ENCODE results near the gene ZBTB46.
"Not testable (repeated sequence)": the region's sequence is repeated elsewhere in the genome, so short reads cannot be mapped to it uniquely, and the experiment has no call there.

Gene ZBTB46

DNA sequence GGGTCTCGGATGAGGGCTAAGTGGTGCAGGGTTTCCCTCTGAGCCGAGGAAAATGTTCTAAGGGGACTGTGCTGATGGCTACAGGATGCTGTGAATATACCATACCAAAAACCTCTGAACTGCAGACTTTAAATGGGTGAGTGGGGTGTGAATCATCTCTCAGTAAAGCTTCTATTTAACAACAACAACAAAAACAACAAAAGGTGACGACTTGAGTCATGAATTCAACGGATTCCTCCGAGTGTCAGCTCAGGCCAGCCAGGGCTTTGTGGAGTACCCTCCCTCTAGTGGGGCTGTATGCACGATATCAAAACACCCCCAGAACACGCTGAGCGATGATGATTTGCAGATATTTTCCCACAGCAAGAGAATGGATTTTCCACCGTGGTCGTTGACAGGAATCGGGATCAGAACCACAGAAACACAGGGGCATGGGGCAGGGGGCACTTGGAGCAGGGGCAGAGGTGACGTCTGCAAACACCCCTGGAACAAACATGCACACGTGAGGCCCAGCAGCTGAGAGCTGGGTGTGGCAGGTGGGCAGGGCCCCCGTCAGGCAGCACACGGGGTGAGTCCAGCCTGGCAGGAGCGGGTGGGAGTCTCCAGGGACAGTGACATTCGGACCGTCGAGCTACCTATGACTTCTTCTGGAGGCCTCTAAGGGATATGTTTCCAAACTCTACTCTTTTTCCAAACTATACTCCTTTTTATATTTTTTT is 52.9 kb downstream of the ZBTB46 start:
- DNase-seq (ENCODE audit: extremely low read depth, low read depth), result no peak
- TF ChIP-seq, protein P1, sequence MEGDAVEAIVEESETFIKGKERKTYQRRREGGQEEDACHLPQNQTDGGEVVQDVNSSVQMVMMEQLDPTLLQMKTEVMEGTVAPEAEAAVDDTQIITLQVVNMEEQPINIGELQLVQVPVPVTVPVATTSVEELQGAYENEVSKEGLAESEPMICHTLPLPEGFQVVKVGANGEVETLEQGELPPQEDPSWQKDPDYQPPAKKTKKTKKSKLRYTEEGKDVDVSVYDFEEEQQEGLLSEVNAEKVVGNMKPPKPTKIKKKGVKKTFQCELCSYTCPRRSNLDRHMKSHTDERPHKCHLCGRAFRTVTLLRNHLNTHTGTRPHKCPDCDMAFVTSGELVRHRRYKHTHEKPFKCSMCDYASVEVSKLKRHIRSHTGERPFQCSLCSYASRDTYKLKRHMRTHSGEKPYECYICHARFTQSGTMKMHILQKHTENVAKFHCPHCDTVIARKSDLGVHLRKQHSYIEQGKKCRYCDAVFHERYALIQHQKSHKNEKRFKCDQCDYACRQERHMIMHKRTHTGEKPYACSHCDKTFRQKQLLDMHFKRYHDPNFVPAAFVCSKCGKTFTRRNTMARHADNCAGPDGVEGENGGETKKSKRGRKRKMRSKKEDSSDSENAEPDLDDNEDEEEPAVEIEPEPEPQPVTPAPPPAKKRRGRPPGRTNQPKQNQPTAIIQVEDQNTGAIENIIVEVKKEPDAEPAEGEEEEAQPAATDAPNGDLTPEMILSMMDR (IDR thresholded peaks at IDR 0.05; ENCODE audit: low read depth, low read length, missing control alignments), result no peak
- no peak overlapping the region for H3K4me3 ChIP-seq (replicated peaks; ENCODE audit: low read depth, low read length)

DNA sequence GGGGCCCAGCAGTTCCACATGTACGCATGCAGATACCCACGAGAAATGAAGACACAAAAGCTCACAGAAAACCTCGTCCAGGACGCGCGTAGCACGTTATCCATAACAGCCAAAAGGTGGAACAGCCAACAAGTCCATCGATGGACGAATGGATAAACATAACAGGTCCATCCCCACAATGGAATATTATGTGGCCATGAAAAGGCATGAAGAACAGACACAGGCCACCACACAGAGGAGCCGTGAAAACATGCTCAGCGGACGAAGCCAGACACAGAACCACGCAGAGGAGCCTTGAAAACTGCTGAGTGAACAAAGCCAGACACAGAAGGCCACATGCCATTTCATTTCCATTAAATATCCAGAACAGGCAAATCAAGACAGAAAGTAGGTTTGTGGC is 53.5 kb downstream of the ZBTB46 start:
- no peak overlapping the region for H3K4me3 ChIP-seq (replicated peaks; ENCODE audit: low read depth, low read length)
- DNase-seq (ENCODE audit: extremely low read depth, low read depth), result no peak
- TF ChIP-seq, protein P1 (IDR thresholded peaks at IDR 0.05; ENCODE audit: low read depth, low read length, missing control alignments), result no peak

DNA sequence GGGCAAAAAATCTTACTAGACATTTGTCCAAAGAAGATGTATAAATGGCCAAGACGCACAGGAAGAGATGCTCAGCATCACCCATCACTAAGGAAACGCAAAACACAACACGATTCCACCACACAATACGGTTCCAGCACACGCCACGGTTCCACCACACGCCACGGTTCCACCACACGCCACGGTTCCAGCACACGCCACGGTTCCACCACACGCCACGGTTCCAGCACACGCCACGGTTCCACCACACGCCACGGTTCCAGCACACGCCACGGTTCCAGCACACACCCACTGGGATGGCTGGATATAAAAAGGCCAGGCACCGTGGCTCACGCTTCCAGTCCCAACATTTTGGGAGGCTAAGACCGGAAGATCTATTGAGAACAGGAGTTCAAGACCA is 54.2 kb downstream of the ZBTB46 start:
- not testable (repeated sequence) for DNase-seq (ENCODE audit: extremely low read depth, low read depth)

DNA sequence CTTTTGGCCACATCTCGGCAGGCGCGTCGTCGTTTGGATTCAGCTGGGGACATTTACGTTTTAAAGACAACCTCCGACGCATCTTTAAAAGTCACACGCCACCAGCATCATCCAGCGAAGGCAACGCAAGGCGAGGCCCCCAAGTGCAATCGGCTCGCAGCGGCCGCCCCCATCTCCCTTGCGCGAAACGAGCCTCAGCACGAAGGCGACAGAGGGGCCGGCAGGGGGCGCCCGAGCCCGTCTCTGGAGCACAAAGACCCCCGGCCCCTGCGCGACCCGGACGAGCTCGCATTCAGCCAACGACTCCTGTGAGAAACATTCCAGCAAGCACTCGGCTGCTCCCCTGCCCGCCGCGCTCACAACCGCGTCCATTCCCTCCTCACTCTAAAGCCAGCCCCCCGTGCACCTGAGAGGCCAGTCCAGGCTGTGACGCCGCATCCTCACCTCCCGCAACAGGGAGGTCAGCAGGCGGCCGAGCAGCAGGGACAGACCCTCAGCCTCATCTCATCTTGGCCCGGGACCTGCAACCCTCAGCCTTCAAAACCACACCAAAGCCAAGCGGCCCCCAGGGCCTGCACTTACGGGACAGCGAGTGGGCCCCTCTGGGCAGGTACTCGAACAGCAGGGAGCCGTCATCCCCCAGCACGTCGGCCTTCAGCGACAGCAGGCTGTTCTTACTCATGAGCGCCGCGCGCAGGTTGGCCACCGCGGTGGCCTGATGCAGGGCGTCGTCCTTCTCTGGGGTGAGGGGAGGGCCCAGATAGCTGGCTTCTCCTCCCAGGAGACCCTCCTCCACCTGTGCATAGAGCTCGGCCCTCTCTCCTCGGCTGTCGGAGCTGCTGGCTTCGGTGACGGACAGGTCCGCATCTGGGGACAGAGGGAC is 55.7 kb downstream of the ZBTB46 start:
- TF ChIP-seq, protein P1 (IDR thresholded peaks at IDR 0.05; ENCODE audit: low read depth, low read length, missing control alignments), result peak; percentile 82
- peak overlapping the region; percentile 23; the same call in 1 of the 2 replicates for H3K4me3 ChIP-seq (replicated peaks; ENCODE audit: low read depth, low read length)
- no peak for DNase-seq (ENCODE audit: extremely low read depth, low read depth)

More for the DNA sequence above, 54.2 kb downstream of the ZBTB46 start:
- not testable (repeated sequence) for H3K4me3 ChIP-seq (replicated peaks; ENCODE audit: low read depth, low read length)

DNA sequence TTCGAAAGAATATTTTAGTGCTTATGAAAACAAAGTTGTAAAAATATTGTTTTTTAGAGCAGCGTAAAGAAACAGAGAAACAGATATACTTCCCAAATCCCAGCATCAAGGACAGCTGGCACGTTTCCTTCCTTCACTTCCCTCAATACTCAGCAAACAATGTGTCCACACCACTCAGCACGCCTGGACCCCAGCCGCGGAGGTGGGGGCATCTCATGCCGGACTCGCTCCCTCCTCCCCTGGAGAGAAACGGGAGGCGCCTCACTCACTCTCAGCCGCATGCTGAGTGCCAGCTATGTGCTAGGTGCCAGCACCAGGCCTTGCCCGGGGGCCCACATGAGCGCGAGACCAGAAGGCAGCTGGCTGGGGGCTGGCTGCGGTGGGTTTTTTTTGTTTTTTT is 56.8 kb downstream of the ZBTB46 start:
- TF ChIP-seq, protein P1 (IDR thresholded peaks at IDR 0.05; ENCODE audit: low read depth, low read length, missing control alignments), result no peak
- no peak for DNase-seq (ENCODE audit: extremely low read depth, low read depth)
- H3K4me3 ChIP-seq (replicated peaks; ENCODE audit: low read depth, low read length), result no peak overlapping the region

DNA sequence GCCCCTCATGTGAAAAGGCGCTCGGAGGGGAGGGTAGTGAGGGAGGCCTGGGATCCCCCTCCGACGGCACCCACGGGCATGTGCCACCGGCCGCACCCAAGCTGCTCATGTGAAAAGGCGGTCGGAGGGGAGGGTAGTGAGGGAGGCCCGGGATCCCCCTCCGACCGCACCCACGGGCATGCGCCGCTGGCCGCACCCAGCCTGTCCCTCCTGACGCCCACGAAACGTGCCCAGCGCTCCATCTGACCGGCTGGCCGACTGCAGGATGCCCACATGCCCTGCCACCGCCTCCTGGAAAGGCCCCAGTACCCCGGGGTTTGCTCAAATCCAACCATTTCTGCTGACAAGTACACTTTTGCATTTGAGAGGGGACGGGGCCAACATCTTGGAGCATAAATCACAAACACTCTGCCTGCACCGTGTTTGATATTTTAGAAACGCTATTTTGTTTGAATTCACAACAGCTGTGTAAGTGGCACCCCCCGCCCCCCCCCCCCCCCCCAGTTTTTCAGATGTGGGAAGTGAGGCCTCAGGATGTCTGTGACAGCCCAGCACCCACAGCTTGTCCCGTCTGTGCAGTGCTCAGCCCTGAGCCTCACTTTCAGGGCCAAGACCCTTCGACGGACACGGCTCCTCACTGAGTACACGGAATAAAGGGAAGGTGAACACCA is 57.4 kb downstream of the ZBTB46 start:
- H3K4me3 ChIP-seq (replicated peaks; ENCODE audit: low read depth, low read length), result no peak overlapping the region
- DNase-seq (ENCODE audit: extremely low read depth, low read depth), result no peak
- TF ChIP-seq, protein P1 (IDR thresholded peaks at IDR 0.05; ENCODE audit: low read depth, low read length, missing control alignments), result no peak

Measured in HFF-Myc (cell line).